ENCODE results near the gene MACF1. TPM values are rescaled to one million over a fixed set of nuclear protein-coding genes. Genes with fewer than 3 reads are reported as not detected.

MACF1 gene
- total RNA-seq, 4 donors from 2014 or later = 421 to 942 (median 545) TPM

- peaks cover 79% of the 10 kb centered on the region for H3K36me3 ChIP-seq
- H3K9me3 ChIP-seq = no peaks in the 10 kb centered on the region
- no peaks in the 10 kb centered on the region for H3K4me1 ChIP-seq
- H3K4me3 ChIP-seq = no peak overlapping the region
- no peak overlapping the region for H3K27ac ChIP-seq
- WGBS = 97% methylated on average over 1 of the region's 1 CpG
- no peaks in the 10 kb centered on the region for H3K27me3 ChIP-seq
- TF ChIP-seq POLR2AphosphoS5 (IDR thresholded peaks at IDR 0.05) (no peak), POLR2A (IDR thresholded peaks at IDR 0.05) (no peak), EP300 (IDR thresholded peaks at IDR 0.05) (no peak), CTCF (IDR thresholded peaks at IDR 0.05) (no peak)
- DNase-seq (ENCODE audit: low spot score in 2 of 2) = no peak
Measured at GRCh38 chr1:39287541-39287940, 83.0 kb downstream of the MACF1 start.

- DNase-seq (ENCODE audit: low spot score in 2 of 2) = no peak
- Histone ChIP-seq H3K27me3 (no peaks in the 10 kb centered on the region), H3K4me3 (no peak overlapping the region), H3K4me1 (no peaks in the 10 kb centered on the region), H3K9me3 (no peaks in the 10 kb centered on the region), H3K36me3 (peaks cover 77% of the 10 kb centered on the region), H3K27ac (no peak overlapping the region)
- TF ChIP-seq EP300 (IDR thresholded peaks at IDR 0.05) = no peak
- no peak for TF ChIP-seq CTCF (IDR thresholded peaks at IDR 0.05)
- TF ChIP-seq POLR2A (IDR thresholded peaks at IDR 0.05) = no peak
- WGBS = 91% methylated on average over 5 of the region's 5 CpGs
Measured at GRCh38 chr1:39288735-39289465, 84.4 kb downstream of the MACF1 start.

GRCh38 chr1:39292401-39292800 is 87.9 kb downstream of the MACF1 start:
- Histone ChIP-seq H3K27ac (no peak overlapping the region), H3K27me3 (no peaks in the 10 kb centered on the region), H3K36me3 (peaks cover 73% of the 10 kb centered on the region), H3K4me3 (no peak overlapping the region), H3K9me3 (no peaks in the 10 kb centered on the region), H3K4me1 (no peaks in the 10 kb centered on the region)
- no peak for DNase-seq (ENCODE audit: low spot score in 2 of 2)
- WGBS = 74% methylated on average over 1 of the region's 1 CpG
- TF ChIP-seq EP300 (IDR thresholded peaks at IDR 0.05) = no peak
- no peak for TF ChIP-seq POLR2A (IDR thresholded peaks at IDR 0.05)
- no peak for TF ChIP-seq CTCF (IDR thresholded peaks at IDR 0.05)
- no peak for TF ChIP-seq POLR2AphosphoS5 (IDR thresholded peaks at IDR 0.05)

GRCh38 chr1:39293375-39294070 is 89.0 kb downstream of the MACF1 start:
- 78% methylated on average over 3 of the region's 3 CpGs for WGBS
- Histone ChIP-seq H3K9me3 (no peaks in the 10 kb centered on the region), H3K4me1 (no peaks in the 10 kb centered on the region), H3K36me3 (peaks cover 72% of the 10 kb centered on the region), H3K27me3 (no peaks in the 10 kb centered on the region), H3K4me3 (no peak overlapping the region), H3K27ac (no peak overlapping the region)
- TF ChIP-seq CTCF (IDR thresholded peaks at IDR 0.05) = no peak
- TF ChIP-seq POLR2AphosphoS5 (IDR thresholded peaks at IDR 0.05) = no peak
- no peak for TF ChIP-seq POLR2A (IDR thresholded peaks at IDR 0.05)
- TF ChIP-seq EP300 (IDR thresholded peaks at IDR 0.05) = no peak
- DNase-seq (ENCODE audit: low spot score in 2 of 2) = no peak

- Histone ChIP-seq H3K27me3 (no peaks in the 10 kb centered on the region), H3K36me3 (peaks cover 73% of the 10 kb centered on the region), H3K4me1 (no peaks in the 10 kb centered on the region), H3K9me3 (no peaks in the 10 kb centered on the region), H3K27ac (no peak overlapping the region), H3K4me3 (no peak overlapping the region)
- no peak for DNase-seq (ENCODE audit: low spot score in 2 of 2)
- TF ChIP-seq POLR2AphosphoS5 (IDR thresholded peaks at IDR 0.05) (no peak), CTCF (IDR thresholded peaks at IDR 0.05) (no peak), POLR2A (IDR thresholded peaks at IDR 0.05) (no peak), EP300 (IDR thresholded peaks at IDR 0.05) (no peak)
- 68% methylated on average over 1 of the region's 1 CpG for WGBS
Measured at GRCh38 chr1:39294531-39294930, 90.0 kb downstream of the MACF1 start.
